Neural cell (in vitro differentiated cells): Measurements from ENCODE around the gene ADGRL3. TPM values are rescaled to one million over a fixed set of nuclear protein-coding genes. Genes with fewer than 3 reads are reported as not detected.

Experiments used
- H2AFZ ChIP-seq: fragments of 200-600, 300-800 bp; sonication (generic), shearing (Covaris generic); 2 replicates; pipeline ENCODE4 v1.6.0; 2014; ENCODE audit warnings: low read depth, mild to moderate bottlenecking, antibody characterized with exemption, low read length, moderate library complexity
- H3F3A ChIP-seq: fragments of 200-600 bp; shearing (Covaris generic); 2 replicates; pipeline ENCODE4 v1.6.1; 2016; ENCODE audit warnings: mild to moderate bottlenecking, moderate library complexity, mixed read lengths, antibody characterized with exemption, low read length; ENCODE audit not compliant: insufficient read depth, poor library complexity, severe bottlenecking
- H3K27ac ChIP-seq: fragments of 200-600, 300-800 bp; sonication (generic), shearing (Covaris generic); 2 replicates; pipeline ENCODE4 v1.5.1; 2014; ENCODE audit warnings: mild to moderate bottlenecking, low read length, moderate library complexity
- H3K27me3 ChIP-seq: fragments of 300-800, 200-600 bp; sonication (generic), shearing (Covaris generic); 2 replicates; pipeline ENCODE4 v1.6.0; 2014; ENCODE audit warnings: mild to moderate bottlenecking, low read depth, low read length, moderate library complexity; ENCODE audit not compliant: insufficient read depth
- H3K36me3 ChIP-seq: fragments of 300-800, 200-600 bp; sonication (generic), shearing (Covaris generic); 2 replicates; pipeline ENCODE4 v1.5.1; 2014; ENCODE audit warnings: mild to moderate bottlenecking, antibody characterized with exemption, low read length, moderate library complexity; ENCODE audit not compliant: insufficient read depth
- H3K4me2 ChIP-seq: fragments of 300-800, 200-600 bp; sonication (generic), shearing (Covaris generic); 2 replicates; pipeline ENCODE4 v1.6.0; 2014; ENCODE audit warnings: mild to moderate bottlenecking, low read length
- H3K4me3 ChIP-seq: fragments of 300-800, 200-600 bp; sonication (generic), shearing (Covaris generic); 2 replicates; pipeline ENCODE4 v1.5.1; 2014; ENCODE audit warnings: mild to moderate bottlenecking, low read length, moderate library complexity
- H3K79me2 ChIP-seq: fragments of 200-600 bp; shearing (Covaris generic); replicated peaks from 2 replicates; pipeline ENCODE4 v1.6.0; 2014; ENCODE audit warnings: mild to moderate bottlenecking, low read length, moderate library complexity; ENCODE audit not compliant: insufficient read depth
- H3K9ac ChIP-seq: fragments of 300-800, 200-600 bp; sonication (generic), shearing (Covaris generic); 2 replicates; pipeline ENCODE4 v1.6.1; 2016; ENCODE audit warnings: mild to moderate bottlenecking, low read length, mixed read lengths
- H3K9me2 ChIP-seq: fragments of 200-600 bp; shearing (Covaris generic); 2 replicates; pipeline ENCODE4 v1.6.1; 2016; ENCODE audit warnings: mild to moderate bottlenecking, low read length, mixed read lengths; ENCODE audit not compliant: insufficient read depth
- H3K9me3 ChIP-seq: fragments of 200-600, 300-800 bp; sonication (generic), shearing (Covaris generic); 2 replicates; pipeline ENCODE4 v1.6.1; 2016; ENCODE audit warnings: mild to moderate bottlenecking, mixed run types, low read length, moderate library complexity, mixed read lengths
- H4K20me1 ChIP-seq: fragments of 200-600 bp; shearing (Covaris generic); 2 replicates; pipeline ENCODE4 v1.6.1; 2016; ENCODE audit warnings: mild to moderate bottlenecking, mixed run types; ENCODE audit not compliant: insufficient read depth
- EP300 ChIP-seq: fragments of 450-650 bp; conservative IDR thresholded peaks from 2 replicates; pipeline ENCODE4 v1.6.1; 2014; ENCODE audit warnings: antibody characterized with exemption, mild to moderate bottlenecking, moderate library complexity; ENCODE audit not compliant: poor library complexity, severe bottlenecking
- POLR2AphosphoS5 ChIP-seq: IDR thresholded peaks from 2 replicates; pipeline ENCODE4 v1.6.1; 2012
- RAD21 ChIP-seq: fragments of 450-650 bp; conservative IDR thresholded peaks from 2 replicates; pipeline ENCODE4 v1.6.1; 2014; ENCODE audit warnings: antibody characterized with exemption, mild to moderate bottlenecking, moderate library complexity
- SMC3 ChIP-seq: fragments of 450-650 bp; conservative IDR thresholded peaks from 2 replicates; pipeline ENCODE4 v1.6.1; 2014; ENCODE audit warnings: antibody characterized with exemption, mild to moderate bottlenecking, moderate library complexity; ENCODE audit not compliant: poor library complexity
- polyA plus RNA-seq: library from polyadenylated mRNA; depleted of rRNA; stranded (reverse); fragments of >200 nt; gene quantifications from 2 replicates; pipeline ENCODE4 v1.2.3, GENCODE V29; 2014
- TF ChIP-seq, protein P1 (sequence below): fragments of 450-650 bp; IDR thresholded peaks from 2 replicates; pipeline ENCODE4 v1.5.1; 2014; ENCODE audit warnings: antibody characterized with exemption, mild to moderate bottlenecking, moderate library complexity; ENCODE audit not compliant: poor library complexity, severe bottlenecking
- TF ChIP-seq, protein P2 (sequence below): IDR thresholded peaks from 2 replicates; pipeline ENCODE4 v1.6.1; 2012; ENCODE audit warnings: borderline replicate concordance

Gene ADGRL3
- polyA plus RNA-seq, 1 donor from 2014 or later = 99.4 TPM

DNA sequence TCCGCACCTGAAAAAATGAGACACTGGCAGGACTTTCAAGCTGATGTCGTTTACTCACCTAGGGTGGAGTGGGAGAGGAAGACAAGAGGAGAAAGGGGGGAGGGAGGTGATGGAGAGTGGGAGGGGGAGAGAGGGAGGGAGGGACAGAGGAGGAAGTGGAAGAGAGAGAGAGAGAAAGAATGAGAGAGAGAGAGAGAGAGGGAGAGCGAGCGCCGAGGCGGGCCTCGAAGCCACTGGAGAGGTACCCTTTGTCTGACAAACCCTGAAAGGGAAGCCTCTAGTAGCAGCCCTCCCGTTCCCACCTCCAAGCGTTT, 296 bp upstream of the ADGRL3 start:
- peak overlapping the region; percentile 92 for H3K27ac ChIP-seq
- peak overlapping the region; percentile 86 for H3K4me2 ChIP-seq
- H3K79me2 ChIP-seq = peaks cover 50% of the 10 kb centered on the region
- H2AFZ ChIP-seq = peak overlapping the region; percentile 66
- peak overlapping the region; percentile 91 for H3K4me3 ChIP-seq
- no peaks in the 10 kb centered on the region for H3F3A ChIP-seq
- no peaks in the 10 kb centered on the region for H3K9me2 ChIP-seq
- no peaks in the 10 kb centered on the region for H3K9me3 ChIP-seq
- peaks cover 8% of the 10 kb centered on the region for H4K20me1 ChIP-seq
- peak overlapping the region; percentile 90 for H3K9ac ChIP-seq
- no peaks in the 10 kb centered on the region for H3K27me3 ChIP-seq
- TF ChIP-seq, protein P1, sequence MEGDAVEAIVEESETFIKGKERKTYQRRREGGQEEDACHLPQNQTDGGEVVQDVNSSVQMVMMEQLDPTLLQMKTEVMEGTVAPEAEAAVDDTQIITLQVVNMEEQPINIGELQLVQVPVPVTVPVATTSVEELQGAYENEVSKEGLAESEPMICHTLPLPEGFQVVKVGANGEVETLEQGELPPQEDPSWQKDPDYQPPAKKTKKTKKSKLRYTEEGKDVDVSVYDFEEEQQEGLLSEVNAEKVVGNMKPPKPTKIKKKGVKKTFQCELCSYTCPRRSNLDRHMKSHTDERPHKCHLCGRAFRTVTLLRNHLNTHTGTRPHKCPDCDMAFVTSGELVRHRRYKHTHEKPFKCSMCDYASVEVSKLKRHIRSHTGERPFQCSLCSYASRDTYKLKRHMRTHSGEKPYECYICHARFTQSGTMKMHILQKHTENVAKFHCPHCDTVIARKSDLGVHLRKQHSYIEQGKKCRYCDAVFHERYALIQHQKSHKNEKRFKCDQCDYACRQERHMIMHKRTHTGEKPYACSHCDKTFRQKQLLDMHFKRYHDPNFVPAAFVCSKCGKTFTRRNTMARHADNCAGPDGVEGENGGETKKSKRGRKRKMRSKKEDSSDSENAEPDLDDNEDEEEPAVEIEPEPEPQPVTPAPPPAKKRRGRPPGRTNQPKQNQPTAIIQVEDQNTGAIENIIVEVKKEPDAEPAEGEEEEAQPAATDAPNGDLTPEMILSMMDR = no peak
- TF ChIP-seq, protein P2, sequence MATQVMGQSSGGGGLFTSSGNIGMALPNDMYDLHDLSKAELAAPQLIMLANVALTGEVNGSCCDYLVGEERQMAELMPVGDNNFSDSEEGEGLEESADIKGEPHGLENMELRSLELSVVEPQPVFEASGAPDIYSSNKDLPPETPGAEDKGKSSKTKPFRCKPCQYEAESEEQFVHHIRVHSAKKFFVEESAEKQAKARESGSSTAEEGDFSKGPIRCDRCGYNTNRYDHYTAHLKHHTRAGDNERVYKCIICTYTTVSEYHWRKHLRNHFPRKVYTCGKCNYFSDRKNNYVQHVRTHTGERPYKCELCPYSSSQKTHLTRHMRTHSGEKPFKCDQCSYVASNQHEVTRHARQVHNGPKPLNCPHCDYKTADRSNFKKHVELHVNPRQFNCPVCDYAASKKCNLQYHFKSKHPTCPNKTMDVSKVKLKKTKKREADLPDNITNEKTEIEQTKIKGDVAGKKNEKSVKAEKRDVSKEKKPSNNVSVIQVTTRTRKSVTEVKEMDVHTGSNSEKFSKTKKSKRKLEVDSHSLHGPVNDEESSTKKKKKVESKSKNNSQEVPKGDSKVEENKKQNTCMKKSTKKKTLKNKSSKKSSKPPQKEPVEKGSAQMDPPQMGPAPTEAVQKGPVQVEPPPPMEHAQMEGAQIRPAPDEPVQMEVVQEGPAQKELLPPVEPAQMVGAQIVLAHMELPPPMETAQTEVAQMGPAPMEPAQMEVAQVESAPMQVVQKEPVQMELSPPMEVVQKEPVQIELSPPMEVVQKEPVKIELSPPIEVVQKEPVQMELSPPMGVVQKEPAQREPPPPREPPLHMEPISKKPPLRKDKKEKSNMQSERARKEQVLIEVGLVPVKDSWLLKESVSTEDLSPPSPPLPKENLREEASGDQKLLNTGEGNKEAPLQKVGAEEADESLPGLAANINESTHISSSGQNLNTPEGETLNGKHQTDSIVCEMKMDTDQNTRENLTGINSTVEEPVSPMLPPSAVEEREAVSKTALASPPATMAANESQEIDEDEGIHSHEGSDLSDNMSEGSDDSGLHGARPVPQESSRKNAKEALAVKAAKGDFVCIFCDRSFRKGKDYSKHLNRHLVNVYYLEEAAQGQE = no peak
- peak; percentile 42 for TF ChIP-seq POLR2AphosphoS5
- no peaks in the 10 kb centered on the region for H3K36me3 ChIP-seq

DNA sequence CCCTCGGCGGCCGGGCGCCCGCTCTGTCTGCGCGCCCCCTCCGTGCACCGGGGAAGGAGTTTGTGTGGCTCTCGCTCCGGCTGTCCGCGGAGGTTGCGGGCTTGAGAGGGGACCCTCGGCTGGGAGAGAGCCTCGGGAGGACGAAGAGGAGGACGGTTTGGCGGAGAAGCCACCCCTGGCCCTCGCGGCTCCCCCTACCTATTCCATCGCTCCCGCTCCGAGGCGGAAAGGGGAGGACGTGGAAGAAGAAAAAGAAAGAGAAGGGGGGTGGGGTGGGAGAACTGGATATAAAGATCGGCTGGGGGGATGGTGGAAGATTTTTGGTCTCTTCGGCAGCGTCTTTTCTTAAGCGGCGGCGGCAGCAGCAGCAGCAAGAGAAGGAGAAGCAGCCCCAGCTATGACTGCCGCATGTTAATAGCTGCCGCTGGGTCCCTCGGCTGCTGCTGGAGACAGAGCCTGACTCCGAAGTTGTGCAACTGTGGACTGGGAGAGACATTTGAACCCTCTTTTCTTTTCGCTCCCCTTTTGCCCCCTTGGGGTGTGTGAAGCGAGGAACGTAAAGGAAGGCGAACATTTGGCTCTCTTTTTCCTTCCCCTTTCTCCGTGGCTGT, 895 bp downstream of the ADGRL3 start:
- peak overlapping the region; percentile 91 for H3K4me3 ChIP-seq
- TF ChIP-seq POLR2AphosphoS5 (peak; percentile 29), EP300 (no peak), RAD21 (peak; percentile 39)
- H3K9me3 ChIP-seq = no peaks in the 10 kb centered on the region
- H2AFZ ChIP-seq = peak overlapping the region; percentile 66
- H3K36me3 ChIP-seq = no peaks in the 10 kb centered on the region
- peaks cover 62% of the 10 kb centered on the region for H3K79me2 ChIP-seq
- H3K9me2 ChIP-seq = no peaks in the 10 kb centered on the region
- no peak overlapping the region for H3K4me2 ChIP-seq
- no peaks in the 10 kb centered on the region for H3F3A ChIP-seq
- H3K27ac ChIP-seq = peak overlapping the region; percentile 92
- H3K9ac ChIP-seq = peak overlapping the region; percentile 90
- H4K20me1 ChIP-seq = peaks cover 15% of the 10 kb centered on the region
- H3K27me3 ChIP-seq = no peaks in the 10 kb centered on the region

DNA sequence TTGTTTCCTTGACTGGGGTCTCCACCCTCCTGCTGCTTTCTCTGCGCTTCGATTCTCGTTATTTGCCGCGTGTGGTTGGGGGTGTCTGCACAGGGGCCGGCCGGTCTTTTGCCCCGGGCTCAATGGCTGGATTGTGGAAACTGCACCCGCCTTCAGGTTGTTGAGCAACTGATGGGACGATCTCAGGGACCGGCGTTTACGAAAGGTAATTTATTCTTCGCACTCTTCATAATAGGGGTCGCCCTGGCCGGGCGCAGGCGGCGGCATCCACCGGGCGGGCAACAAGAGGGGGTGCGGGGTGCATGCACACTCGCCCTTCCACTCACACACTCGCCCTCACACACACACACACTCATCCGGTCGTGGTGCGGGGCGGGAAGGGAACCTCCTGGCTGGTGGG, 1.4 kb downstream of the ADGRL3 start:
- H3K9me3 ChIP-seq = no peaks in the 10 kb centered on the region
- peak overlapping the region; percentile 92 for H3K27ac ChIP-seq
- TF ChIP-seq RAD21 (peak; percentile 2), SMC3 (no peak)
- peaks cover 68% of the 10 kb centered on the region for H3K79me2 ChIP-seq
- no peaks in the 10 kb centered on the region for H3K36me3 ChIP-seq
- peak overlapping the region; percentile 91 for H3K4me3 ChIP-seq
- no peak overlapping the region for H3K4me2 ChIP-seq
- H4K20me1 ChIP-seq = peaks cover 15% of the 10 kb centered on the region
- H3K9ac ChIP-seq = peak overlapping the region; percentile 90
- H3F3A ChIP-seq = no peaks in the 10 kb centered on the region
- no peaks in the 10 kb centered on the region for H3K27me3 ChIP-seq
- peak overlapping the region; percentile 66 for H2AFZ ChIP-seq
- no peaks in the 10 kb centered on the region for H3K9me2 ChIP-seq
